ENCODE measurements around the gene FAM47A. TPM values are rescaled to one million over a fixed set of nuclear protein-coding genes. Genes with fewer than 3 reads are reported as not detected.

FAM47A gene
- total RNA-seq, 1 experiment from 2014 or later = not detected

GRCh38 chrX:34112459-34112858 is 19.7 kb downstream of the FAM47A start:
- no peaks in the 10 kb centered on the region for H3K4me1 ChIP-seq (ENCODE audit: insufficient read depth, low read length, poor library complexity, severe bottlenecking)
- no peak for TF ChIP-seq CTCF (conservative IDR thresholded peaks at IDR 0.05; ENCODE audit: low read depth, low read length)
- no peak for TF ChIP-seq EZH2 (IDR thresholded peaks at IDR 0.05; ENCODE audit: borderline replicate concordance, low read depth, low read length, poor library complexity, severe bottlenecking)
- intact Hi-C loops (cut with micrococcal nuclease; ENCODE audit: unreplicated experiment) = no loop called here
- H3K9me3 ChIP-seq (ENCODE audit: low read depth, low read length, poor library complexity, severe bottlenecking) = no peaks in the 10 kb centered on the region
- CTCF ChIA-PET = no interaction called here
- H3K27ac ChIP-seq (ENCODE audit: low read depth, low read length, poor library complexity, severe bottlenecking) = no peak overlapping the region
- H3K36me3 ChIP-seq (ENCODE audit: insufficient read depth, low read length, poor library complexity, severe bottlenecking) = no peaks in the 10 kb centered on the region
- H3K27me3 ChIP-seq (replicated peaks; ENCODE audit: insufficient read depth, low read depth, low read length, poor library complexity) = no peaks in the 10 kb centered on the region
- no TSS peak for BruUV-seq (replicated peaks)
- no peak for DNase-seq (ENCODE audit: low spot score)
- POLR2A ChIA-PET (ENCODE audit: low non-redundant PET) = no interaction called here
- H3K4me3 ChIP-seq (ENCODE audit: low read depth, low read length, poor library complexity, severe bottlenecking) = no peak overlapping the region
